ENCODE data around the gene CTIF. TPM values are rescaled to one million over a fixed set of nuclear protein-coding genes. Genes with fewer than 3 reads are reported as not detected.

CTIF gene
- total RNA-seq, 1 donor from 2014 or later: 48.5 TPM

- peaks cover 7% of the 10 kb centered on the region for H3K9me3 Mint-ChIP-seq
- H3K36me3 Mint-ChIP-seq: peaks cover 33% of the 10 kb centered on the region
Observed at GRCh38 chr18:48642503-48642902, 103.7 kb downstream of the CTIF start.

DNA sequence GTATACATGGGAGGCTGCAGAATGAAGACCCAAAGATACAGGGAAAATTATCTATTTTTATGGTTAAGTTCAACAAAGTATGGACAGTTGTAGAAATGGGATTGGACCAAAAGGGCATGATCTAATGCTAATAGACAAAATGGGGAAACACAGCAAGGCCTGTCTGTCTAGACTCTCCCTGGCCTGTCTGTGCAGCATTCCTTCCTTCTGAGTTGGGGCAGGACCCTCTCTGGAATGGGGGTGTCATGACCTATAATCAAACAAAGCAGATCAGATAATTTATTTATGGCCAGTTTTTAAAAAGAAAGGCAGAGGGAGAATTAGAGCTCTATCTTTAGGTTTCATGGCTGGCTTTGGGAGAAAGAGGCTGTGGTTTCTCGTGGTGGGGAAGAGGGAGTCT, 104.4 kb downstream of the CTIF start:
- peak overlapping the region; percentile 8 for H3K27ac Mint-ChIP-seq
- no peak for DNase-seq (ENCODE audit: extremely low spot score, unreplicated experiment)

More at GRCh38 chr18:48642503-48642902, 103.7 kb downstream of the CTIF start:
- no peaks in the 10 kb centered on the region for H3K27me3 Mint-ChIP-seq
- DNase-seq (ENCODE audit: extremely low spot score, unreplicated experiment): no peak
- peaks cover 30% of the 10 kb centered on the region for H3K4me1 Mint-ChIP-seq (ENCODE audit: unreplicated experiment)
- H3K4me3 Mint-ChIP-seq: no peak overlapping the region
- TF ChIP-seq, protein P1, sequence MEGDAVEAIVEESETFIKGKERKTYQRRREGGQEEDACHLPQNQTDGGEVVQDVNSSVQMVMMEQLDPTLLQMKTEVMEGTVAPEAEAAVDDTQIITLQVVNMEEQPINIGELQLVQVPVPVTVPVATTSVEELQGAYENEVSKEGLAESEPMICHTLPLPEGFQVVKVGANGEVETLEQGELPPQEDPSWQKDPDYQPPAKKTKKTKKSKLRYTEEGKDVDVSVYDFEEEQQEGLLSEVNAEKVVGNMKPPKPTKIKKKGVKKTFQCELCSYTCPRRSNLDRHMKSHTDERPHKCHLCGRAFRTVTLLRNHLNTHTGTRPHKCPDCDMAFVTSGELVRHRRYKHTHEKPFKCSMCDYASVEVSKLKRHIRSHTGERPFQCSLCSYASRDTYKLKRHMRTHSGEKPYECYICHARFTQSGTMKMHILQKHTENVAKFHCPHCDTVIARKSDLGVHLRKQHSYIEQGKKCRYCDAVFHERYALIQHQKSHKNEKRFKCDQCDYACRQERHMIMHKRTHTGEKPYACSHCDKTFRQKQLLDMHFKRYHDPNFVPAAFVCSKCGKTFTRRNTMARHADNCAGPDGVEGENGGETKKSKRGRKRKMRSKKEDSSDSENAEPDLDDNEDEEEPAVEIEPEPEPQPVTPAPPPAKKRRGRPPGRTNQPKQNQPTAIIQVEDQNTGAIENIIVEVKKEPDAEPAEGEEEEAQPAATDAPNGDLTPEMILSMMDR (conservative IDR thresholded peaks at IDR 0.05): no peak
- no peak overlapping the region for H3K27ac Mint-ChIP-seq

DNA sequence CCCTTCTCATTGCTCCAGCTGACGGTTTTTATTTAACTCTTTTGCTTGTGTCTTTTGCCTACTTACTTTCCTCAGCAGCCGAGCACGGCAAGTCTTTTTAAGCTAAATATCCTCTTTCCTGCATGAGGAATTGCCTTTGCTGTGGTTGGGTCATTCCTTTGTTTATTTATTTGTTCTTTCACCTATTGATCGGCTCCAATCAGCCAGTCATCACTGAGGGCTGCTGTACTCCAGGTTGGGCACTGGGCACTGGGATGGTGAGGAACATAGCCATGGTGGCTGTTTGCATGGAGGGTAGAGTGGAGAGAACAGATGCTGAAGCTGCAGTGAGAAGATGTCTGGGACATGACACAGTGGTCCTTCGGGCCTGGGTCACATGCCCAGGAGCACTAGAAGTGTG, 105.2 kb downstream of the CTIF start:
- Mint-ChIP-seq H3K36me3 (peaks cover 25% of the 10 kb centered on the region), H3K4me1 (ENCODE audit: unreplicated experiment) (peaks cover 25% of the 10 kb centered on the region), H3K9me3 (peaks cover 7% of the 10 kb centered on the region), H3K27ac (no peak overlapping the region), H3K4me3 (no peak overlapping the region), H3K27me3 (no peaks in the 10 kb centered on the region)
- DNase-seq (ENCODE audit: extremely low spot score, unreplicated experiment): no peak
- TF ChIP-seq, protein P1 (conservative IDR thresholded peaks at IDR 0.05): no peak

More for the DNA sequence above, 104.4 kb downstream of the CTIF start:
- H3K4me1 Mint-ChIP-seq (ENCODE audit: unreplicated experiment): peaks cover 30% of the 10 kb centered on the region
- H3K4me3 Mint-ChIP-seq: no peak overlapping the region
- TF ChIP-seq, protein P1 (conservative IDR thresholded peaks at IDR 0.05): no peak
- no peaks in the 10 kb centered on the region for H3K27me3 Mint-ChIP-seq
- peaks cover 7% of the 10 kb centered on the region for H3K9me3 Mint-ChIP-seq
- peaks cover 30% of the 10 kb centered on the region for H3K36me3 Mint-ChIP-seq

DNA sequence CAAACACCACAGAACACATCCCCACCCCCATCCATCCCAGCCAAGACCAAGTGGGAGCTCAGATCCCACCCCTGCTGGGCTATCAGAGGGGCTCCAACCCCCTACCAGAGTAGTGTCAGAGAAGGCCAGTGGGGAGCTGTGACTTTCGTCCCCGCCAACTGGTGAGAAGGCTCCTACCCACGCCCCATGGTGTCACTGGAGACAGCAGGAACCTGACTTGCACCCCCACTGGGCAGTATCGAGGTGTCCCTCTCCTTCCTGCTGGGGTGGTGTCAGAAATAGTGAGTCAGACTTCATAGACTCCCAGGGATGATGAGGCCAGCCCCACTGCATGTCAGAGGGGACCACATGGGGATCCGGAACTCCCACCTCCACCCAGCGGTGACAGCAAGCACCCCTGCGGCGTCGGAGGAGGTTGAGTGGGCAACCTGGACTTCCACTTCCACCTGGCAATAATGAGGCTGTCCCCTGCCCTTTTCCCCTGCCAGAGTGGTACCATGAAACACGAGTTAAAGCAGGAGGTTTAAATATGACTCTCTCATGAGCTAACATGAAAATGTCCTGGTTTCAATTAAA, 106.7 kb downstream of the CTIF start:
- TF ChIP-seq, protein P1 (conservative IDR thresholded peaks at IDR 0.05): no peak
- no peak for DNase-seq (ENCODE audit: extremely low spot score, unreplicated experiment)
- H3K9me3 Mint-ChIP-seq: peaks cover 7% of the 10 kb centered on the region
- H3K36me3 Mint-ChIP-seq: peaks cover 23% of the 10 kb centered on the region
- H3K4me1 Mint-ChIP-seq (ENCODE audit: unreplicated experiment): peaks cover 25% of the 10 kb centered on the region
- H3K4me3 Mint-ChIP-seq: no peak overlapping the region
- H3K27me3 Mint-ChIP-seq: no peaks in the 10 kb centered on the region
- no peak overlapping the region for H3K27ac Mint-ChIP-seq

DNA sequence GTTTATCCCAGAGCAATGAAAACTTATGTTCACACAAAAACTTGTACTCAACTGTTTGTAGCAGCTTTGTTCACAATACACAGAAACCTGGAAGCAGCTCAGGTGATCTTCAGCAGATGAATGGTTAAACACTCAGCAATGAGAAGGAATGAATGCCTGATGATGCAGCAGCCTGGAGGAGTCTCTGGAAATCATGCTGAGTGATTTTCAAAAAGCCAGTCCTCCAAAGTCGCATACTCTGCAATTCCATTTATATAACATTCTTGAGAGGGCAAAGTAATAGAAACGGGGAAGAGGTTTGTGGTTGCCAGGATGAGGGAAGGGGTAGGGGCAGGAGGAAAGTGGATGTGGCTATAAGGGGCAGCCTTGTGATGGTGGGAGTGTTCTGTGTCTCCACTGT, 108.1 kb downstream of the CTIF start:
- DNase-seq (ENCODE audit: extremely low spot score, unreplicated experiment): no peak
- Mint-ChIP-seq H3K4me1 (ENCODE audit: unreplicated experiment) (peaks cover 25% of the 10 kb centered on the region), H3K4me3 (no peak overlapping the region), H3K9me3 (peaks cover 7% of the 10 kb centered on the region), H3K27me3 (no peaks in the 10 kb centered on the region), H3K36me3 (peaks cover 19% of the 10 kb centered on the region), H3K27ac (peak overlapping the region; percentile 25)
- TF ChIP-seq, protein P1 (conservative IDR thresholded peaks at IDR 0.05): no peak
